Nucleus accumbens (tissue), 56 donors: ENCODE data around the gene RNF151.
"Not testable (repeated sequence)": the region's sequence is repeated elsewhere in the genome, so short reads cannot be mapped to it uniquely, and the experiment has no call there.

Experiments
- DNase-seq, 56 donors: peaks; one replicate each; lab custom pipeline; 2025; lab: John Stamatoyannopoulos, UW

Gene RNF151

GRCh38 chr16:2004795-2005517, 38.3 kb downstream of the RNF151 start:
- DNase-seq: no peak

- DNase-seq: peak in 1 of 56 donors; percentile 38
Measured at GRCh38 chr16:2005646-2006045, 39.0 kb downstream of the RNF151 start.

- DNase-seq: no peak
Measured at GRCh38 chr16:2006317-2006716, 39.7 kb downstream of the RNF151 start.

GRCh38 chr16:2007081-2007836, 40.6 kb downstream of the RNF151 start:
- no peak for DNase-seq

- DNase-seq: no peak
Measured at GRCh38 chr16:2008009-2008526, 41.4 kb downstream of the RNF151 start.

- DNase-seq: no peak
Measured at GRCh38 chr16:2008631-2009163, 42.0 kb downstream of the RNF151 start.

GRCh38 chr16:2009164-2009711, 42.6 kb downstream of the RNF151 start:
- DNase-seq: peak in 1 of 56 donors; percentile 28

GRCh38 chr16:2009791-2010510, 43.3 kb downstream of the RNF151 start, which contains the start of gene ZNF598:
Gene ZNF598, minus strand, starts transcription at chr16:2009821.
- DNase-seq: peak in 54 of 56 donors; percentile 19 to 86 (median 68)

GRCh38 chr16:2011726-2012125, 45.1 kb downstream of the RNF151 start:
- DNase-seq: not testable (repeated sequence)

- DNase-seq: no peak
Measured at GRCh38 chr16:2013527-2013926, 46.9 kb downstream of the RNF151 start.

- DNase-seq: no peak
Measured at GRCh38 chr16:2015117-2015946, 48.7 kb downstream of the RNF151 start.

GRCh38 chr16:2015947-2016208, 49.2 kb downstream of the RNF151 start:
- no peak for DNase-seq

GRCh38 chr16:2016407-2016922, 49.8 kb downstream of the RNF151 start:
- no peak for DNase-seq
